HepG2 (cell line): ENCODE measurements around the gene BPIFB4.

ENCODE experiments used
- MAFK ChIP-seq, 2 experiments: IDR thresholded peaks in 1 of 2; conservative IDR thresholded peaks in 1 of 2; 2 replicates each; pipeline ENCODE4 v1.6.1; 2011; ENCODE audit warnings: improper control_type of control experiment in 2 of 2, low read length in 2 of 2
- POLR2A ChIP-seq, 2 experiments: IDR thresholded peaks; 2 replicates each; pipeline ENCODE4 v1.6.1; 2011; ENCODE audit warnings: low read depth in 2 of 2, low read length in 2 of 2, mild to moderate bottlenecking in 1 of 2, moderate library complexity in 1 of 2; ENCODE audit not compliant: insufficient read depth in 1 of 2
- RXRA ChIP-seq: sonication (generic); formaldehyde crosslinking; IDR thresholded peaks from 2 replicates; pipeline ENCODE4 v1.5.1; 2020; ENCODE audit warnings: missing genetic modification reagents
- SNAPC5 ChIP-seq: sonication (generic); formaldehyde crosslinking; IDR thresholded peaks from 2 replicates; pipeline ENCODE4 v1.8.1; 2023; ENCODE audit warnings: mild to moderate bottlenecking, missing genetic modification reagents, borderline replicate concordance
- ZFX ChIP-seq: sonication (generic); formaldehyde crosslinking; IDR thresholded peaks from 2 replicates; pipeline ENCODE4 v1.4.0; 2020; ENCODE audit warnings: mild to moderate bottlenecking, low read depth, missing genetic modification reagents, moderate library complexity
- ZUFSP ChIP-seq: sonication (generic); formaldehyde crosslinking; IDR thresholded peaks from 2 replicates; pipeline ENCODE4 v1.9.0; 2021; ENCODE audit warnings: missing genetic modification reagents, mild to moderate bottlenecking, borderline replicate concordance

- no peak for TF ChIP-seq ZUFSP (CRISPR knock-in tag)
- no peak for TF ChIP-seq MAFK (conservative IDR thresholded peaks at IDR 0.05 in 1 of 2, IDR thresholded peaks at IDR 0.05 in 1 of 2; ENCODE audit: low read length in 2 of 2)
- no peak for TF ChIP-seq ZFX (CRISPR knock-in tag)
- TF ChIP-seq SNAPC5 (CRISPR knock-in tag): no peak
- no peak for TF ChIP-seq POLR2A (IDR thresholded peaks at IDR 0.05; ENCODE audit: insufficient read depth in 1 of 2, low read depth in 2 of 2, low read length in 2 of 2)
- no peak for TF ChIP-seq RXRA (CRISPR knock-in tag)
These were observed 26.0 kb downstream of the BPIFB4 start for GRCh38 chr20:33105316-33105924.
